CD4-positive, alpha-beta memory T cell (primary cell): Measurements from ENCODE around the gene GNPNAT1. TPM values are rescaled to one million over a fixed set of nuclear protein-coding genes. Genes with fewer than 3 reads are reported as not detected.

Source experiments
- CTCF ChIA-PET: fragments of 350-600 bp; sonication (Branson Sonifier 250); formaldehyde crosslinking; loops from one replicate; lab custom pipeline; 2021; ENCODE audit warnings: inconsistent platforms; ENCODE audit not compliant: partially characterized antibody; lab: Charles Lee
- POLR2A ChIA-PET: fragments of 350-600 bp; sonication (Branson Sonifier 250); formaldehyde crosslinking; loops from one replicate; lab custom pipeline; 2021; ENCODE audit not compliant: partially characterized antibody; lab: Charles Lee
- DNase-seq, 5 donors: peaks; one replicate each; pipeline versions ENCODE4 v3.0.0 to v3.0.0-alpha.2; 2020 to 2022; ENCODE audit warnings: mixed read lengths in 1 of 5
- H3K27ac ChIP-seq: one replicate; pipeline ENCODE4 v1.7.0; 2013; ENCODE audit warnings: low read depth, low read length
- H3K27me3 ChIP-seq: 2 replicates; pipeline ENCODE4 v1.7.0; 2013; ENCODE audit warnings: mild to moderate bottlenecking, low read length, moderate library complexity; ENCODE audit not compliant: insufficient read depth
- H3K36me3 ChIP-seq: 2 replicates; pipeline ENCODE4 v1.7.0; 2013; ENCODE audit warnings: mild to moderate bottlenecking, low read length, moderate library complexity; ENCODE audit not compliant: insufficient read depth
- H3K4me1 ChIP-seq: 2 replicates; pipeline ENCODE4 v1.7.0; 2013; ENCODE audit warnings: mild to moderate bottlenecking, low read length, moderate library complexity; ENCODE audit not compliant: insufficient read depth
- H3K4me3 ChIP-seq, 2 donors: one replicate each; pipeline ENCODE4 v1.7.0; 2013; ENCODE audit warnings: low read length in 2 of 2, mild to moderate bottlenecking in 1 of 2
- H3K9me3 ChIP-seq, 2 donors: one replicate each; pipeline ENCODE4 v1.7.0; 2013; ENCODE audit warnings: low read length in 2 of 2, control low read depth in 1 of 2; ENCODE audit not compliant: control insufficient read depth in 1 of 2
- H3K27ac Mint-ChIP-seq, 7 donors: one replicate each; pipeline ENCODE4 v1.8.0; 2020 to 2021; ENCODE audit warnings: mixed read lengths in 7 of 7, mild to moderate bottlenecking in 6 of 7, inconsistent platforms in 3 of 7, moderate library complexity in 3 of 7
- H3K27me3 Mint-ChIP-seq, 2 donors: one replicate each; pipeline ENCODE4 v1.8.0; 2020 to 2021; ENCODE audit warnings: mixed read lengths in 2 of 2
- H3K36me3 Mint-ChIP-seq, 2 donors: one replicate each; pipeline ENCODE4 v1.8.0; 2020 to 2021; ENCODE audit warnings: mixed read lengths in 2 of 2, inconsistent platforms in 1 of 2, mild to moderate bottlenecking in 1 of 2
- H3K4me1 Mint-ChIP-seq, 4 donors: one replicate each; pipeline ENCODE4 v1.8.0; 2020 to 2021; ENCODE audit warnings: mixed read lengths in 4 of 4, mild to moderate bottlenecking in 1 of 4
- H3K4me3 Mint-ChIP-seq, 8 donors: one replicate each; pipeline ENCODE4 v1.8.0; 2020 to 2021; ENCODE audit warnings: mixed read lengths in 8 of 8, mild to moderate bottlenecking in 7 of 8, moderate library complexity in 6 of 8, inconsistent platforms in 3 of 8
- H3K9me3 Mint-ChIP-seq, 8 donors: one replicate each; pipeline ENCODE4 v1.8.0; 2020 to 2021; ENCODE audit warnings: mixed read lengths in 8 of 8, mild to moderate bottlenecking in 5 of 8, inconsistent platforms in 3 of 8, moderate library complexity in 1 of 8
- intact Hi-C: fragments of 100-400 bp; cut with micrococcal nuclease; formaldehyde crosslinking; loops from one replicate; pipeline ENCODE4 v1.15.1; 2023
- polyA plus RNA-seq, 2 donors: library from polyadenylated mRNA; unstranded; fragments of 300-500 nt; fragmentation: Illumina TruSeq; gene quantifications; one replicate each; pipeline ENCODE4 v1.2.3, GENCODE V29; 2021
- total RNA-seq, 2 experiments: library from RNA; stranded (reverse); gene quantifications; one replicate each; pipeline ENCODE4 v1.2.3, GENCODE V29; 2021

Gene GNPNAT1
- total and polyA plus RNA-seq, 4 experiments from 2014 or later: 10.0 to 16.2 (median 12.6) TPM

- Mint-ChIP-seq H3K36me3 (no peaks in the 10 kb centered on the region), H3K27me3 (no peaks in the 10 kb centered on the region), H3K9me3 (no peaks in the 10 kb centered on the region), H3K4me1 (peaks cover 5 to 9% (median 7%) of the 10 kb centered on the region in 4 donors), H3K27ac (peak overlapping the region in 2 of 7 donors; percentile 8 to 30), H3K4me3 (no peak overlapping the region)
- H3K27me3 ChIP-seq: no peaks in the 10 kb centered on the region
- H3K27ac ChIP-seq: no peak overlapping the region
- intact Hi-C loops: no loop called here
- no peaks in the 10 kb centered on the region for H3K4me1 ChIP-seq
- no peak overlapping the region for H3K4me3 ChIP-seq
- no peaks in the 10 kb centered on the region for H3K9me3 ChIP-seq
- no peaks in the 10 kb centered on the region for H3K36me3 ChIP-seq
- ChIA-PET CTCF (no interaction called here), POLR2A (no interaction called here)
- no peak for DNase-seq
These were observed 14.7 kb upstream of the GNPNAT1 start for GRCh38 chr14:52806115-52806514.

- DNase-seq: no peak
- POLR2A ChIA-PET: no interaction called here
- Histone ChIP-seq H3K4me3 (no peak overlapping the region), H3K9me3 (no peaks in the 10 kb centered on the region), H3K36me3 (no peaks in the 10 kb centered on the region), H3K27me3 (no peaks in the 10 kb centered on the region), H3K4me1 (peaks cover 4% of the 10 kb centered on the region), H3K27ac (no peak overlapping the region)
- H3K4me3 Mint-ChIP-seq: no peak overlapping the region
- peaks cover 0 to 4% (median 1%) of the 10 kb centered on the region in 8 donors for H3K9me3 Mint-ChIP-seq
- intact Hi-C loops: no loop called here
- H3K27ac Mint-ChIP-seq: peak overlapping the region in 1 of 7 donors; percentile 36
- H3K4me1 Mint-ChIP-seq: peaks cover 8 to 16% (median 10%) of the 10 kb centered on the region in 4 donors
- H3K27me3 Mint-ChIP-seq: no peaks in the 10 kb centered on the region
- H3K36me3 Mint-ChIP-seq: no peaks in the 10 kb centered on the region
- CTCF ChIA-PET: no interaction called here
These were observed 11.2 kb upstream of the GNPNAT1 start for GRCh38 chr14:52802597-52802996.

DNA sequence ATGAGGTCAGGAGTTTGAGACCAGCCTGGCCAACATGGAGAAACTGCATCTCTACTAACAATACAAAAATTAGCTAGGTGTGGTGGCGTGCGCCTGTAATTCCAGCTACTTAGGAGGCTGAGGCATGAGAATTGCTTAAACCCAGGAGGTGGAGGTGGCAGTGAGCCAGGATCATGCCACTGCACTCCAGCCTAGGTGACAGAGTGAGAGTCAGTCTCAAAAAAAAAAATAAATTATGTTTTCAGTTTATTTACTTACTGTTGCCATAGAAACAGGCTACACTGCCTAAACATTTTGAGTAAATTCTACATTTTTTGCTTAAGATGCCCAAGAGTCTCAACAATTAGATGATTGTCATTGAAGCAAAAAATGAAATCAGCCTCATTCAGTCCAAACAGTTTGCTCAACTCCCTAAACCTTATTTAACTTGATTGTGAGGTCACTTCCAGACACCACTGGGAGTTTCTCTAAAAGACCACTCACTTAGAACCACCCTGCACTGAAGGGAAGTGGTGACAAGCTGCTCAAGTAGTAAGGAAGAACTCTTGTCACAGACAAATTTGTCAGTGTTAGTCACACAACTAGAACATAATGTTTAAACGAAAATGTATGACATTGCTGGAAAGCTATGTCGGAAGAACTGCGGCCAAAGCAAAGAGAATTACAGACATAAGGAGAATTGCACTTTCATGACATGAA is 9.8 kb upstream of the GNPNAT1 start:
- DNase-seq: peak in 2 of 5 donors; percentile 11 to 24
- Mint-ChIP-seq H3K36me3 (no peaks in the 10 kb centered on the region), H3K9me3 (peaks cover 0 to 13% (median 3%) of the 10 kb centered on the region in 8 donors), H3K4me3 (no peak overlapping the region), H3K4me1 (peaks cover 6 to 15% (median 11%) of the 10 kb centered on the region in 4 donors), H3K27me3 (no peaks in the 10 kb centered on the region), H3K27ac (peak overlapping the region in 2 of 7 donors; percentile 26 to 54)
- H3K36me3 ChIP-seq: no peaks in the 10 kb centered on the region
- H3K27me3 ChIP-seq: no peaks in the 10 kb centered on the region
- POLR2A ChIA-PET: no interaction called here
- H3K4me3 ChIP-seq: no peak overlapping the region
- H3K4me1 ChIP-seq: peaks cover 6% of the 10 kb centered on the region
- CTCF ChIA-PET: no interaction called here
- intact Hi-C loops: no loop called here
- H3K9me3 ChIP-seq: no peaks in the 10 kb centered on the region
- no peak overlapping the region for H3K27ac ChIP-seq

- H3K9me3 Mint-ChIP-seq: peaks cover 0 to 13% (median 3%) of the 10 kb centered on the region in 8 donors
- no peak overlapping the region for H3K27ac ChIP-seq
- no peak overlapping the region for H3K4me3 Mint-ChIP-seq
- H3K4me1 ChIP-seq: peaks cover 6% of the 10 kb centered on the region
- intact Hi-C loops: no loop called here
- peaks cover 5 to 15% (median 8%) of the 10 kb centered on the region in 4 donors for H3K4me1 Mint-ChIP-seq
- POLR2A ChIA-PET: interaction anchor here (1.1 kb wide), 1 partner anchor 57 kb away, joined by 3 read pairs; no protein-coding TSS in a partner anchor
- no peaks in the 10 kb centered on the region for H3K36me3 Mint-ChIP-seq
- H3K9me3 ChIP-seq: no peaks in the 10 kb centered on the region
- H3K27ac Mint-ChIP-seq: no peak overlapping the region
- CTCF ChIA-PET: no interaction called here
- no peak overlapping the region for H3K4me3 ChIP-seq
- no peaks in the 10 kb centered on the region for H3K27me3 Mint-ChIP-seq
- H3K36me3 ChIP-seq: no peaks in the 10 kb centered on the region
- no peaks in the 10 kb centered on the region for H3K27me3 ChIP-seq
- no peak for DNase-seq
These were observed 7.4 kb upstream of the GNPNAT1 start for GRCh38 chr14:52798826-52799225.

GRCh38 chr14:52797653-52798052 is 6.2 kb upstream of the GNPNAT1 start:
- peak overlapping the region in 1 of 8 donors; percentile 13 for H3K4me3 Mint-ChIP-seq
- peak overlapping the region in 5 of 7 donors; percentile 36 to 76 (median 57) for H3K27ac Mint-ChIP-seq
- ChIA-PET CTCF (no interaction called here), POLR2A (interaction anchor here (1.1 kb wide), 1 partner anchor 56 kb away, joined by 3 read pairs; no protein-coding TSS in a partner anchor)
- no peaks in the 10 kb centered on the region for H3K27me3 ChIP-seq
- no peaks in the 10 kb centered on the region for H3K27me3 Mint-ChIP-seq
- peaks cover 0 to 13% (median 3%) of the 10 kb centered on the region in 8 donors for H3K9me3 Mint-ChIP-seq
- no peaks in the 10 kb centered on the region for H3K9me3 ChIP-seq
- H3K27ac ChIP-seq: no peak overlapping the region
- H3K4me3 ChIP-seq: no peak overlapping the region
- no peaks in the 10 kb centered on the region for H3K36me3 ChIP-seq
- peaks cover 6% of the 10 kb centered on the region for H3K4me1 ChIP-seq
- intact Hi-C loops: no loop called here
- peaks cover 5 to 15% (median 9%) of the 10 kb centered on the region in 4 donors for H3K4me1 Mint-ChIP-seq
- H3K36me3 Mint-ChIP-seq: no peaks in the 10 kb centered on the region
- no peak for DNase-seq

- no peak overlapping the region for H3K4me3 Mint-ChIP-seq
- peaks cover 39% of the 10 kb centered on the region for H3K4me1 ChIP-seq
- peaks cover 0 to 6% of the 10 kb centered on the region in 2 donors for H3K36me3 Mint-ChIP-seq
- no peak overlapping the region for H3K27ac ChIP-seq
- intact Hi-C loops: no loop called here
- H3K27me3 Mint-ChIP-seq: no peaks in the 10 kb centered on the region
- ChIA-PET CTCF (no interaction called here), POLR2A (interaction anchor here (3.6 kb wide), 1 partner anchor 51 kb away, joined by 24 read pairs; no protein-coding TSS in a partner anchor)
- peak overlapping the region in 3 of 7 donors; percentile 1 to 94 (median 58) for H3K27ac Mint-ChIP-seq
- no peaks in the 10 kb centered on the region for H3K36me3 ChIP-seq
- H3K9me3 Mint-ChIP-seq: peaks cover 0 to 13% (median 3%) of the 10 kb centered on the region in 8 donors
- DNase-seq: no peak
- H3K4me1 Mint-ChIP-seq: peaks cover 28 to 50% (median 36%) of the 10 kb centered on the region in 4 donors
- no peaks in the 10 kb centered on the region for H3K27me3 ChIP-seq
- no peaks in the 10 kb centered on the region for H3K9me3 ChIP-seq
- no peak overlapping the region for H3K4me3 ChIP-seq
These were observed 1.7 kb upstream of the GNPNAT1 start for GRCh38 chr14:52793061-52793460.

DNA sequence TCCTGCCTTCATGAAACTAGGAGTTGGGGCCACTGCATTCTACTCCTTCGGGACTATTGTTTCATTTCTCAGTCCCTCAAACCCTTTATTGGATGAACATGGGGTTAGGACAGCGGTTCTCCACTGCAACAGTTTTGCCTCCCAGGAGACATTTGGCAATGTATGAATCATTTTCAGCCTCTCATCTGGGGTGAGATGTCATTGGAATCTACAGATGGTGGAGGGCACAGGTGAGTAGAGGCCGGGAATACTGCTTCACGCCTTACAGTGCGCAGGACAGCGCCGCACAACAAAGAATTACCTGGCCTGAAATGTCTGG is 649 bp upstream of the GNPNAT1 start:
- peak in 1 of 5 donors; percentile 8 for DNase-seq
- Histone ChIP-seq H3K9me3 (no peaks in the 10 kb centered on the region), H3K4me1 (peaks cover 32% of the 10 kb centered on the region), H3K36me3 (no peaks in the 10 kb centered on the region), H3K27ac (peak overlapping the region; percentile 61), H3K4me3 (peak overlapping the region; percentile 36 to 57), H3K27me3 (no peaks in the 10 kb centered on the region)
- ChIA-PET POLR2A (interaction anchor here (0.8 to 3.6 kb wide), 5 partner anchors 50 to 361 kb away, joined by 4 to 24 read pairs (median 4); partner anchors contain the start of genes DDHD1 and ERO1A), CTCF (no interaction called here)
- H3K9me3 Mint-ChIP-seq: peaks cover 0 to 5% (median under 1%) of the 10 kb centered on the region in 8 donors
- peaks cover 28 to 46% (median 35%) of the 10 kb centered on the region in 4 donors for H3K4me1 Mint-ChIP-seq
- H3K27ac Mint-ChIP-seq: peak overlapping the region; percentile 89 to 94 (median 94)
- peaks cover 0 to 6% of the 10 kb centered on the region in 2 donors for H3K36me3 Mint-ChIP-seq
- intact Hi-C loops: no loop called here
- no peaks in the 10 kb centered on the region for H3K27me3 Mint-ChIP-seq
- peak overlapping the region; percentile 80 to 95 (median 86) for H3K4me3 Mint-ChIP-seq
